GM12891 (cell line): ENCODE results near the gene GRIN2A.

ENCODE experiments used
- PAX5 ChIP-seq: IDR thresholded peaks from 2 replicates; pipeline ENCODE4 v1.6.1; 2011; ENCODE audit warnings: low read length, moderate library complexity, mild to moderate bottlenecking; ENCODE audit not compliant: insufficient read depth, severe bottlenecking
- POLR2A ChIP-seq: IDR thresholded peaks from 2 replicates; pipeline ENCODE4 v1.6.1; 2011; ENCODE audit warnings: low read depth, low read length, control low read depth
- POLR2AphosphoS5 ChIP-seq: IDR thresholded peaks from 2 replicates; pipeline ENCODE4 v1.6.1; 2011; ENCODE audit warnings: low read depth, low read length, control low read depth
- TAF1 ChIP-seq: IDR thresholded peaks from 2 replicates; pipeline ENCODE4 v1.6.1; 2011; ENCODE audit warnings: low read depth, low read length, control low read depth

DNA sequence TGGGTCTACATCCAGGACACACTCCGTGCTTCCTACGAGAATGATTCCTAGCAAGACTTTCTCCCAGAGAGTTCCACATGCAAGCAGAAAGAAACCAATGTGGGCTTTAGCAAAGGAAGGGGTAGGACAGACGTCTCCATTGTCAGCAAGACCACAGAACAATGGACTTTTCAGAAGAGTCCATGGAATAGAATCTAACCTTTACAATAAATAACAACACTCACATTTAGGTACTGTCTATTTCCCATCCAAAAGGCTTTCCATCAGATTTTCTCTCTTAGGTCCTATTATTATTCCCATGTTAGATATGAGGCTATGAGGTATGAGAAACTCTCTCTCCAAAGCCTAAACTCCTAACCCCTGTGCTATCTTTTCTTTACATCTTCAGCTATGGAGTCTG, 360.9 kb downstream of the GRIN2A start:
- no peak for TF ChIP-seq TAF1
- no peak for TF ChIP-seq POLR2AphosphoS5
- no peak for TF ChIP-seq POLR2A
- no peak for TF ChIP-seq PAX5
